ENCODE measurements around the gene CCL4L2.

GRCh38 chr17:36205637-36206485 is 5.0 kb upstream of the CCL4L2 start:
- TF ChIP-seq CTCF (IDR thresholded peaks at IDR 0.05; ENCODE audit: low read depth, low read length, poor library complexity, severe bottlenecking) = no peak
- no peak for TF ChIP-seq EZH2phosphoT487 (IDR thresholded peaks at IDR 0.05; ENCODE audit: borderline replicate concordance, low read length)

Measured in DOHH2 (cell line).